ENCODE measurements around the gene SREBF2.

Gene SREBF2

DNA sequence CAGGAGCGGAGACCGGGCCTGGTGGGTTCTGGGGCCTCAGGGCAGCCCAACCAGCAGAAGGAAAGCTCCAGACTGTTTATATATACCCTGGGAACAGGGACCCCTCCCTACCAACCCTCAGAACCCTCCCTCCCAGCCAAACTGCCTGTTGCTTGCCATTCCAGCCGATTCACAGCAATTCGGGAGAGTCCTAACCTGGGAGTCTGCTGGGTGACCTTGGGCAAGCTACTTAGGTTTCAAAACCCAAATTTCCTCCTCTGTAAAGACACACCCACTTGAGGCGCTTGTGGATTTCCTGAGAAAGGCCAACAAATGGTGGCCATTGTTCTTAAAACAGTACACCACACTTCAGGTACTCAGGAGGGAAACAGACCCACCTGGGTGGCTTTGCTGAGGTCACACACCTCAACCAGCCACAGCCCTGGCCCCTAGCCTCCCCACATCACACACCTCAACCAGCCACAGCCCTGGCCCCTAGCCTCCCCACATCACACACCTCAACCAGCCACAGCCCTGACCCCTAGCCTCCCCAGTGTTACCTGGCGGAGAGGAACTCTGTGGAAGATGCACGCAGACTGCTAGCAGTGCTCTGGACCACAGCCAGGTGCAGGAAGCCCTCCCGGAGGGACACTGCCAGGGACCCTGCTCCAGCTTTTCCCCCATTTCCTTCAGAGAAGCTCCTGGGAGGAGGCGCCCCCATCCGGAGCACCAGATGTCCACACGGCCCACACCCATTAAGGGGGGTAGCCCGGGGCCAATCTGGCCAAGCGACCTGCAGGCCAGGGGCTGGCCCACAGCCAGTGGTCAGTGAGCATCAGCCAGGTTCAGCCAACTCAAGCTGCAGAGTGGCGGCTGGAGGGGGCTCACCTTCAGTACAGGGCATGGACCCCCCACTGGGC, 75.8 kb downstream of the SREBF2 start:
- no peak for DNase-seq (ENCODE audit: low read depth)

DNA sequence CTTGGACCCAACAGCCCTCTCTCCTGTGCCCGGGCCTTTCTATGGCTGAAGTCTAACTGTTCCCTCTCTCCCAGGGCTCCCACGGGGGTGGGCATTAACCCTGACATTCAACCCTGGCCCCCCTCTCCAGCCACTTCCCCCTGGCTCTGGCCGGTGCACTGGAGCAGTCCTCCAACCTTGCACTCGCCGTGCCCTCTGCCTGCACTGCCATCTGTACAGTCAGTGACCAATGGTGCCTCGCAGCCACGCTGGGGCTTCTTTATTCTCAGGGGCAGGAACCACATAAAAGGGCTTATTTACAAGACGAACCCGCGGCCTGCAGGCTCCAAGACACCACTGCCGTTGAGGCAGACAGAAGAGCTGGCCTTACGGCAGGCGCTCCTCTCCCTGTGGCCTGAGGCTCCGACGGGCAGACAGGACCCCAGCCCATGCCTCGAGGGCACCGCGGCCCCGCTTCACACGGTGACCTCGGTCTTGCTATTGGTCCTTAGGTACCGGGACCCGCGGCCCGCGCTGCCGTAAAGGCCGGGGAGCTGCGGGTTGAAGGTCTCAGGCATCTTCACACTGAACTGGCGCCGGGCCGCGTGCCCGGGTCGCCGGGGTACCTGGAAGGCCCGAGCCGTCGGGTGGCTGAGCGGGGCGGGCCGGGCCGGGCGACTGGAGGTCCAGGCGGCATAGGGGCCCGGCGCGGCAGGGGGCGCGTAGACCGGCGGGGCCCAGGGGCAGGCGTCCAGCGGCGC, 76.6 kb downstream of the SREBF2 start:
- DNase-seq (ENCODE audit: low read depth), result no peak

DNA sequence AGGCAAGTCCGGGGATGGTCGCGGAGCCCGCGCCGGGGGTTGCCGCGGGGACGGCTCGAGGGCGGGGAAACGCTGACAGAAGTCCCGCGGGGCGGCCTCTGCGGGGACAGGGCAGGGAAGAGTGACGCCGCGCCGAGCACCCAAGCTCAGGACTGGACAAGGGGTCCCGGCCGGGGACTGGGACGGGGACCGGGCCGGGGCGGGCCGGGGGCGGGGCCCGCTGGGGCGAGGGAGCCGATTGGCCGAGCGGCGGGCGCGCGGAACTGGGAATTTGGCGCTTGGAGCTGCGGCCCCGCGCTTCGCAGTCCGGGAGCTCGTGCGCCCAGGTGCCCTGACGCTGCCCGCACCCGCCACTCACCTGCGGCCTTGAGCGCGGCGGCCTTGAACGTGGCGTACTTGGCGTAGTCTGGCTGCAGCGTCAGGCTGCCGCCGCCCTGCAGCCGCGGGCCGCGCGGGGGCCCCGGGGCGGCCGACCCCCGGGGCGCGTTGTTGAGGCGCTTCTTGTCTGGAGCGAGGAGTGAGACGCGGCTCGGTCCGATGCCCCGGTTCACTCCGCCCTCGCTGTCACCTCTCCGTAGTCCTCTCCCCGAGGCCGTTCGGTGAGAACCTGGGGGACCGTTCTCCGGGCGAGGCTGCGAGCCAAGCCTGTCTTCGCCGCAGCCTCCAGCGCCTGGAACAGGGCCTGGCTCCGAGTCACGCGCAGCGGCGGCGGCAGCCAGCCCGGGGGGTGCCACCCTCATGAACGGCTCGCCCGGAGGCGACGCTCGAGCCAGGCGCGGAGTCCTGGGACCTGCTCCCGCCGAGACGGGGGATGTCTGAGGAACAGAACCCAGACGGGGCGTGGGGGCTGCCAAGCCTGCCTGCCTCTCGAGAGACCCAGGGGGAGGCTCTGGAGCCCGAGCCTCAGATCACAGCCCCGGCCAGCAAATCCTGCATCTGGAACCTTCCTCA, 77.4 kb downstream of the SREBF2 start:
- DNase-seq (ENCODE audit: low read depth), result no peak

DNA sequence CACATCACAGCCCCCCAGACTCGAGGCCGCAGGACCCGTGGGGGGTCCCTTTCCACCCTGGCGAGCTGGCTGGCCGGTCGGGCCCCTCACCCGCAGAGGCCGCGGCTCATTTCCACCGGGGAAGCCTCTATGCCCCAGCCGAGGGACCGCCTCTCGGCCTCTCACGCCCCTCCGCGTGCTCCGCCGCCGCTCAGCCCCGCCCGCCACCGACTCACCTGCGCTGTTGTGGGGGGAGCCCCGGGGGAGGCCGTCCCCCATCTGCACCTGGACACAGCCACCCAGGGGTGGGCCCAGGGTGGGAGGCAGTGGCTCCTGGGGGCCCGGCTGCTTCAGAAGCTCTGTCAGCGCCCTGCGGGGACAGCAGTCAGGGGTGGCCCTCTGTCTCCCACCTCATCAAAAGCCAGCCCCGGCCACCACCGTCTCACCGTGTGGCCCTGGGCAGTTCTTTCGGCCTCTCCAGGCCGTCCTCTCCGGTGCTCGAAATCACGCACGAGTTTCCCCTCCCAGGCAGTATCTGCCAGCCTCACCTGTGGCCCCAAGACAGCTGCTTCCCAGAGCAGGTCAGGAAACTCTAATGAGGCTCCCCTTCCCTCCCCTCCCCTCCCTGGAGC, 78.2 kb downstream of the SREBF2 start:
- no peak for DNase-seq (ENCODE audit: low read depth)

DNA sequence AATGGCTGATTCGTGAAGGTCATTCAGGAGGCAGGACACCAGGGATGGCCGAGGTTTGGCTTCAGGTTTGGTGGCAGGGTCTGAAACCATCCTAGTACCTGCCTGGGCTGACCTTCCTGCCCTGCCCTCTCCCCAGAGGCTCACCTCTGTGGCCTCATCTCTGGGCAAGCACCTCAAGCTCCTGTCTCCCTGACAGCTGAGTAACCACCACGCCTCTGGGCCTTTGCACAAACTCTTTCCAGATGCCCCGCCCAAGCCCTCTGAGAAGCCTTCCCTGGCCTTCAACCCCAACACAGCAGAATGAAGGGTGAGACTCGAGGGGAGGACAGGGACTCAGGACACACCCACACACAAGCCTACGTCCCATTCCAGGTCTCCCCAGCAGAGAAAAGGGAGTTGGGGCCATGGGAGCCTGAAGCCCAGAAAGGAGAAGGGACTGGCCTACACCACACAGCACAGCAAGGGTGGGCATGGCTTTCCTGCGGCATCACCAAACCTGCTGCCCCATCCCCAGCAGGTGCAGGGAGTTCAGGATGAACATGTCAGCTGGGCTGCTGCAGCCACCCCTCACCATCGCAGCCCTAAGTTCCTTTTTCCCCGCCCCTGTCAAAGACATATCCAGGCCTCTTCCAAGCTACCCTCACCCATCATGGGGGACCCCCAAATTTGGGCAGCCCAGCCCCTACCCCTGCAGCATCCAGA, 79.6 kb downstream of the SREBF2 start:
- no peak for DNase-seq (ENCODE audit: low read depth)

DNA sequence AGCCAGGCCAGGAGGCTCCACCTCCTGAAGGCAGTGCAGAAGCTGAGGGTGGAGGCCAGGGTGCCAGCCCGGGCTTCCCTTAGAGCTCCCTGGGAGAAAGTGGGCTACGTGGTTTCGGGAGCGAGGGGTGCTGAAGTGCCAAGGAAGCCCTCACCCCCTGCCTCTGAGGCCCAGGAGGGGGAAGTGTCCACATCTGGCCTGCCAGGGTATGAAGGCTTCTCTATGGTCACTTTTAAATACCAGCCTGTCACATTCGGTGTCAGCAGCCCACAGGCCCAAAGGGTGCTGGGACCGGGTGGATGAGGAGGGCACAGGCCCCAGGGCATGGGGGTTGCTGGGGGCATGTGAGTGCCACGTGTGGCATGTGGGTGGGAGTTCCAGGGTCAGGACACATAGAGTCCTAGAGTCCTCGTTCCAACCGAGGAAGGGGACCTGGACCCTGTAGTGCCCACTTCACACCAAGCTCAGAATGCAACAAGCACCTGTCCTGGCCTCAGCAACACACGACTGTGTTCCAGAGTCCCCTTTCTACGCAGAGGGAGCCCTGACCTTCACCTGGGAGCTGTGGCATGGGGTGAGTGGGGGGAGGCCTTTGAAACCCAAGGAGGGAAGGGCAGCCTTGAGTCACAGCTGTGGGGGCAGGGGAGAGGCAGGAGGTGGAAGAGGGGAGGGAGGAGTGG, 80.3 kb downstream of the SREBF2 start:
- DNase-seq (ENCODE audit: low read depth), result no peak

DNA sequence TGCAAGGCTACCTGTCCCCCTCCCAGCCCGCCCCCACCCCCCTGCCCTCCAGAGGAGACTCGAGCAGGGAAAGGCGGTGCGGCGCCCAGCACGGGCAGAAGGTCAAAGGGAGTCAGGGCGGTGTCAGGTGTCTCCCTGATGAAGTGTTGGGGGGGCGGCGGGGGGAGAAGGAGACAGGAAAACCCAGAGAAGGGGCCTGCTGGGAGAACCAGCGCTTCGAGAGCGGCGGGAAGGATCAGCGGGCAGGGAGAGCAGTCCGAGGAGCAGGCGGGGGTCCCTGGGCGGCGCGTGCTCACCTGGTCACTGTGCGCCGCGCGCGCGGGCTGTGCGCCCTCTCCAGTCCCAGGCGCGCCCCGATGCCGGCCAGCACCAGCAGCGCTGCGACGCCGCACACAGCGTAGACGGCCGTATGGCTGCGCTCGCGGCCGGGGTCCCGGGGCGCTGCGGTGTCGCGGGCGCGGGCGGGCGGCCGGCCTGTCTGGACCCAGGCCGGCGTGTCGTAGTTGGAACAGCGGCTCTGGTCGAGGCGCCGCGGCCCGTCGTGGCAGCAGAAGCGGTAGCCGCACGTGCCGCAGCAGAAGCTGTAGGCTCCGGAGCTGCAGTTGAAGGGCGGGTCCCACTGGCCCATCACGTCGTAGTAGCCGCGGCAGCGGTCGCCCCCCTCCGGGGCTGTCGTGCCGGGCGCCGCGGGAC, 81.1 kb downstream of the SREBF2 start:
- no peak for DNase-seq (ENCODE audit: low read depth)

DNA sequence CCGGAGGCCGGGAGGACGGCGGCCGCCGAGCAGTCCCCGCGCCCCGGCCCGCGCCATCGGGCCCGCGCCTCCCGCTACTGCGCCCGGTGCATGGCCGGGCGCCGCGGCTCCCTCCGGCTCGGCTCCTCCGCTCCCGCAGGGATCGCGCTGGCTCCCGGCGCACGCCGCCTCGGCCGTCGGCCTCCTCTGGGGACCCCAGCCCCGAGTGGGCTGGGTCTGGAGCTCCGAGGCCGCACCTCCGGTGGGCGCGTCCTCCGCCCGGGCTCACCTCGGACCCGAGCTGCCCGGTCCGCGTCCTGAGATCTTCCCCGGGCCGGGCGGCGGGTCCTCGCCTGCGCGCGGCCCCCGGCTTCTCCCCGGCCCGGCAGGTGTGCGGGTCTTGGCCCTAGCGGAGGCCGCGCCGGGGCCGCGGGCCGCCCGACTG, 81.7 kb downstream of the SREBF2 start:
- DNase-seq (ENCODE audit: low read depth), result no peak

DNA sequence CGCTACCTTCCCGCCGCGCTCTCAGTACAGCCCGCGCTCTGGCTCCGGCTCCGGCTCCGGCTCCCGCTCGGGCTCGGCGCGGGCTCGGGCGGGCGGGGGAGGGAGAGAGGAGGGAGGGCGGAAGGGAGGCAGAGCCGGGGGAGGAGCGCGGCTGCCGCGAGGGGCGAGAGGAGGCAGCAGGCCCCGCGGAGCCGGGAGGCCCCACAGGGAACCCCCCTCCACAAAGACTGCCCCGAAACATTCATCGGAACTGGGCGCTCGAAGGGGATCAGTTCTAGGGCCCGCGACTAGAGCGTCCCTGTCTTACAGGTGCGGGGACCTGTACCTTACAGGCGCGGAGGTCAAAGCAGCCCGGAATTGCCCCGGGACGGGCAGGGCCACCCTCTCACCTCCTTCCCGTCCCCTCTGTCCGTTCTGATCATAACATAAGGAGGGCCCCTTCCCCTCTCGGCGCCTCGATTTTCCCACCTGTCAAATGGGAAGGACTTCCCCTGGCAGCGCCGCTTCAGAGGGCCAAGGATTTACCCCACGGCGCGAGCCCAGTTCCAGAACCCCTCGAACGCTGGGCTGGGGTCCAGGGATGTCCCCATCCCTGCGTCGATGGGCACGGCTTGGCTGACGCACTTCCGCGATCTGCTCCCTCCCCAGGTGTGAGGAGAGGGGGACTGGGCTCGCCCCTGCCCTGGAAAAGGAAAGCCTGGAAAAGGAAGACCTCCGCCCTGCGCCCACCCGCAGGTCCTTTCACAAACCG, 82.3 kb downstream of the SREBF2 start, which contains the start of gene SHISA8:
SHISA8 (minus strand) TSS at position 40 of the 751 bp plus-strand sequence. CDS start 407 bp downstream, outside the sequence.
- DNase-seq (ENCODE audit: low read depth), result no peak

DNA sequence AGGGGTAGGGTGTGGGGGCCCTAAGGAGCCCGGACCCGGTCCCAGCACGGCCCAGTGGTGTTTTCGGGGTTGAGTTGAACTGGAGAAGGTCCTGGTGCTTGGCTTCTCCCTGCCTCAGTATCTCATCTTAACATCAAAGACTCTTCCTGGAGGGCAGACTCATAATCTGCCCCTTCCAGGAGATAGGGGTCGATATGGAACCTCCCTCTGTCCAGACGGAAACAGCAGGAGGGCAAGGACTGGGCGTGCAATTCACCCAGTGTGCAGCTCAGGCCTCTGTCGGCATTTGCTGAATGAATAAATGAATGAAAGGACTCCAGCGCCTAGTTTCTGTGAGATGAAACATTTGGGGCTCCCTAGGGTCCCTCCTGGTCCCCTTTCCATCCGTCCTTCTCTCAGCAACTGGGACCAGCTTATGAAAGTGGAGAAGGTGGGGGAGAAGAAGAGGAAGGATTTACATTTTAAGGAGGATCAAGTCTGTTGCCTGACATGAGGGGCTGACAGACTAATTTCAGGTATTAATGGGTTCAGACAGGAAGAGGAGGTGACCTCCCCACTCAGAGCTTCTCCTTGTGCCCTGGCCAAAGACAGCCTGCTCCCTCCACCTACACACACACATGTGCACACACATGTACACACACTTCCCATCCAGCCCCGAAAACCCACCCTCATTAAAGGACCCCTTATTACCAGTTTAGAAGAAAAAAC, 83.0 kb downstream of the SREBF2 start:
- no peak for DNase-seq (ENCODE audit: low read depth)

DNA sequence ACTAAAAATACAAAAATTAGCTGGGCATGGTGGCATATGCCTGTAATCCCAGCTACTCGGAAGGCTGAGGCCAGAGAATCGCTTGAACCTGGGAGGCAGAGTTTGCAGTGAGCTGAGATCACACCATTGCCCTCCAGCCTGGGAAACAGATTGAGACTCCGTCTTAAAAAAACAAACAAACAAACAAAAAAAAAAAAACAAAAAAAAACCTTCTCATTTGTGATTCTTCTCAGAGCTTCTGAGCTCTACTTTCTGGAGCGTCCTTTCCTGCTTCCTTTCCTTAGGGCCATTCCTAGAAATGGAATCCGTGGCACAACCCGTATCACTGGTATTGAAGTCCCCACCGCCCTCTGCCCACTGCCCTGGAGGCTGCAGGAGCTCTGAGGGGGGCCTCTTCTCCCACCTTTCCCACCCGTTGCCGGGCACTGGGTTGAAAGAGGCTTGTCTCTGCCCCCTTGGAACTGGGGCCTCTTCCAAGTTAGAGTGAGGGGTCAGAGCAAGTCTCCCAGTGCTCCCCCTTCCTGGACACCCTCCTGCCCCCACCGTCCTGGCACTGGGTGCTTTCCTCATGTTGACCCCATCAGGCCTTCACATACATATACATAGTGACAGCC, 83.9 kb downstream of the SREBF2 start:
- DNase-seq (ENCODE audit: low read depth), result no peak

DNA sequence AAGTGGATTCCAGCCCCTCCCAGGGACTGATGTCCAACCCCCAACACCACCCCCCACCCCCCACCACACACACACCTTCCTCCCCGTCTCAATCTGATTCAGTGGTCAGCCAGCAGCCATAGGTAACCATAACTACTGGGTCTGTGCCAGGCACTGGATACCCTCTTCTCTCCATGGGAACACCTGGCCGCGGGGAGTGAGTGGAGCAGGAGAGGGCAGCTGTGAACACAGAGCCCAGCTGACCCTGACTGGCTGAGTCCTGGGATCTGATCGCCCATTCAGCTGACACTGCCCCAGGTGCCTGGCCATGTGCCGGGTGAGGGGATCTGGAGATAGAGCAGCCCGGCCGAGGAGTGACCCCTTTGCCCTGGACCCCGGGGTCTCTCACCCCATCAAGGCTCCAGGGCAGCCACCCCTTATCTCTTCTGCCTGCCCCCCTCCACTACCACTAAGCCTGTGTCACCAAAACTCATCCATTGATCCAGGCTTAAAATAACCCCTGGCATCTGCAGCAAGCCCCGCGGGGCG, 84.5 kb downstream of the SREBF2 start:
- DNase-seq (ENCODE audit: low read depth), result no peak

DNA sequence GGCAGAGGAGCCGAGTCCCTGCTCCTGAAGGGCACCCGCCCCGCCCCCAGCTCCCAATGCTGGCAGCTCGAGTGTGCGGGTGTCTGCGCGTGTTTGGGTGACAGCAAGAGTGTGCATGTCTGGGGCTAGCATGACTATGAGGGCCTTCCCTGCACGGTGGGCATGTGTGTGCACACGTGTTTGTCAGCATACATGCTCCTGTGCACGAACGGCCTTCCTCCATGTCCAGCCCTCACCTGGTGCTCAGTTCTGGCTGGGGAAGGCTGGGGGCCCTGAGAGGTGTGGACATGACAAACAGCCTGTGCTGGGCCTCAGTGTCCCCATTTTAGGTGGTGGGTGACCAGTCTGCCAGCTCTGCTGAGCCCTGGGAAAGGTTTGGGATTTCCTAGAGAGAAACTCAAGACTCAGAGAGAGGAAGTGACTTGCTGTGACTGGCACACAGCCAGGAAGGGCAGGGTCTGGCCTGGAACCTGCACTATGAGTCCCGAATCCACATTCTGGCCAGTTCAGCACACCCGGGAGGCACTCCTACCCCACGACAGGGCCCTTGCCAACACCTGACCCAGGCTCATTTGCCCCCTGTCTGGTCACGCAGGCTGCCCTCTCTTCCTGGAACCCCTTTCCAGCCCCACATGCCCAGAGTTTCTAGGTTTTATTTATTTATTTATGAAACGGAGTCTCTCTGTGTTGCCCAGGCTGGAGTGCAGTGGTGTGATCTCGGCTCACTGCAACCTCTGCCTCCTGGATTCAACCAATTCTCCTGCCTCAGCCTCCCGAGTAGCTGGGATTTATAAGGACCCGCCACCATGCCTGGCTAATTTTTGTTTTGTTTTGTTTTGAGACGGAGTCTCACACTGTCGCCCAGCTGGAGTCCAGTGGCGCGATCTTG, 85.2 kb downstream of the SREBF2 start:
- DNase-seq (ENCODE audit: low read depth), result no peak

DNA sequence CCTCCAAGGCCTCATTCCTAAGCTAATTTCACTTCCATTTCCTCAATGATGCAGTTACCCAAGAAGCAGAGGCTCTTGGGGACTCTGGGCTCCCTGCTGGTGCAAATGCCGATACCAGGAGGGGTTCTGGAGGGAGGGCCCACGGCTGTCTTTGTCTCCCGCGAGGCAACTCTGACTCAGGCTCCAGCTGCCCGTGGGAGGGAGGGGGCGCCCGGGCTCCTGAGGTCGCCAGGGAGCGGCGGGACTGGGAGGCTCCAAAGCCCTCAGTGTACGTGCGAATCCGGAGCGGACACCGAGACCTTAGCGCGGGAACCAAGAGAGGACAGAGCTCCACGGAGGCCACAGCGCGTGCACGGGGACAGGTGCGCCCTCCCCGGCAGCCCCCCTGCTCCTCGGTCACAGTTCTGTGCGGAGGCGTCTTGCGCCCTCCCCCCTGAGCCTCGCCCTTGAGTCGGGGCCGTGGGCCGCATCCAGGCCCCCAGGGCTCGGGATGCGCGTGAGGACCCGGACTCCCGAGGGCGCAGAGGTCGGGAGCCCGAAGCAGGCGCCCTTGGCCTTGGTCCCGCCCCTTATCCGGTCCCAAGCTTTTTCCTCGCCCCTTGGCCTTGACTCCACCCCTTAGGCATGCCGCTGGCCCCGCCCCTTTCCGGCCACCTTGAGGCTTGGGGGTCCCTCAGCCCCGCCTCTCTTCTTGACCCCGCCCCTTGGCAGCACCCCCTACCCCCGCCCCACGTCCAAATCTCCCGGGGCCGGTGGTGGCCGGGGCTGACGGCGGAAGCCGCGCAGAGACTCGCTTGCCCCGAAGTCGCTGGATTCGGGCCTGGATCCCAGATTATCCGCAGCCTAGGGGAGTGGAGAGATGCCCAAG, 86.7 kb downstream of the SREBF2 start:
- DNase-seq (ENCODE audit: low read depth), result no peak

DNA sequence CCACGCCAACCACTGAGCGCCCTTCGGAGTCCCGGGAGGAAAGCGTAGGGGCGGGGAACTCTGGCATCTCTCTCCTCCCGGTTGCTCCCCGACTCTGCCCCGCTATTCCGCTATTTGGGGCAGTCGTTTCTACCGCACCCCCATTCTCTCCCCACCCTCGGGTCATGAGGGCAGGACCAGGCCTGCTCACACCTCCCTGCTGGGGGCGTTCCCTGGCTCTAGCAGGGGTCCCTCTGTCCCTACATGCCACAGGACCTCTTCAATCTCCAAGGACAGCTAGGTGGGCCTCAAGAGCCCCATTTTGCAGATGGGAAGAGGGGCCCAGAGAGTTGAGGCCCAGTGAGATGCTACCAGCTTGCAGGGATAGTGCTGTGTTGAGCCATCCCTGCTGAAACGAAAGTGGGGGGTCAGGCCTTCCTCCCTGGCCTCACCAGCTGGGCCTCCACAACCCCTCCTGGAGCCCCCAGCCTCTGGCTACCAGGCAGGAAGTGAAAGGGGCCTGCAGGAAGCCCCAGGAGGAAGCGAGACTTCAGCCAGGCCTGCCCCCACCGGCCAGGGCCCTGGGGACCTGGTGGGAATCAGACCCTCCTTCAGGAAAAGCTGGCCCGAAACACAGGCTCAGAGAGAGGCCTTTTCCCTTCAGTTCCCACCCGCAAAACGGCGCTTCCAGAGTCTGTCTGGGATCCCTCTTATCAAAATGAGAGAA, 87.5 kb downstream of the SREBF2 start:
- no peak for DNase-seq (ENCODE audit: low read depth)
